Activated CD8-positive, alpha-beta memory T cell treated with anti-CD3 and anti-CD28 coated beads, Interleukin-2, amount 50 U/mL, for 4 hours (primary cell): ENCODE results near the gene ACSL1.
A peak's percentile ranks its signal among the peaks of the same experiment; 100 is the strongest.

Experiments used
- DNase-seq: peaks from one replicate; pipeline ENCODE4 v3.0.0-alpha.2; 2020

The ACSL1 gene, protein sequence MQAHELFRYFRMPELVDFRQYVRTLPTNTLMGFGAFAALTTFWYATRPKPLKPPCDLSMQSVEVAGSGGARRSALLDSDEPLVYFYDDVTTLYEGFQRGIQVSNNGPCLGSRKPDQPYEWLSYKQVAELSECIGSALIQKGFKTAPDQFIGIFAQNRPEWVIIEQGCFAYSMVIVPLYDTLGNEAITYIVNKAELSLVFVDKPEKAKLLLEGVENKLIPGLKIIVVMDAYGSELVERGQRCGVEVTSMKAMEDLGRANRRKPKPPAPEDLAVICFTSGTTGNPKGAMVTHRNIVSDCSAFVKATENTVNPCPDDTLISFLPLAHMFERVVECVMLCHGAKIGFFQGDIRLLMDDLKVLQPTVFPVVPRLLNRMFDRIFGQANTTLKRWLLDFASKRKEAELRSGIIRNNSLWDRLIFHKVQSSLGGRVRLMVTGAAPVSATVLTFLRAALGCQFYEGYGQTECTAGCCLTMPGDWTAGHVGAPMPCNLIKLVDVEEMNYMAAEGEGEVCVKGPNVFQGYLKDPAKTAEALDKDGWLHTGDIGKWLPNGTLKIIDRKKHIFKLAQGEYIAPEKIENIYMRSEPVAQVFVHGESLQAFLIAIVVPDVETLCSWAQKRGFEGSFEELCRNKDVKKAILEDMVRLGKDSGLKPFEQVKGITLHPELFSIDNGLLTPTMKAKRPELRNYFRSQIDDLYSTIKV

DNA sequence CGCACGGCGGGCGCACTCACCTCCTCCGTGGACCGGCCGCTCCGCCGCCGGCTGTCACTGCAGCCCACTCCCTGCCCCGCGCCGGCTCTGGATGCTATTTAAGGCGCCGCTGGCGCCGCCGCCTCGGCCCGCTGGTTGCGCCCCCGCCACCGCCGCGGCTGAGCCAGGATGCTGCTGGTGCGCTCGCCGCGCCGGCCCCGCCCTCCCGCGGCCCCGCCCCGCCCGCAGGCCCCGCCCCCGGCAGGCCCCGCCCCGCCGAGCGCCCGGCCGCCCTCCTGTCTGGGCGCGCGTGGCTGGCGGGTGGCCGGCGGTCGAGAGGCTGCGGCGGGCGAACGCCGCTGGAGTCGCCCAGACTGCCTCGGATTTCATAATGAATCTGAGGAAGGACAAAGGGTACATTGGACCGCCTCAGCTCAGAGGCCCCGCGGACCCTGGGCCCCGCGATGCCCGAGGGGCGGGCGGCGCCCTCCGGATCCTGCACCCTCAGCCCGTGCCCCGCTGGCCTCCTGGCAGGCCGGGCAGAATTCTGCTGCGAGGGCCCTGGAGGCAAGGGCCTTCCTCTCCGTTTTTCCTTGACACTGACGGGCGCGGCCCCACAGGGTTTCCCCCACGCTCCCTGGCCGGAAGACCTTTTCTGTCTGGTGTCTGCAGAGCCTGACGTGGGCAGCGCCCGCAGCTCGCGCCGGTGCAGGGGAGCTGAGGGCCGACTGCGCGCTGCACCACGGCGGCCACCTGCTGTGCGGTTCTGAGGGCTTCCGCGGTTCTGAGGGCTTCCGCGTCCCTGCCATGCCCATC is at the start of gene ACSL1:
Gene ACSL1 (minus strand): TSS at position 73 of the 795 bp plus-strand sequence. CDS start 22,454 bp downstream, outside the sequence.
- DNase-seq = peak; percentile 82

GRCh38 chr4:184873054-184873453 is 47.3 kb upstream of the ACSL1 start:
- no peak for DNase-seq

- DNase-seq = no peak
Measured at GRCh38 chr4:184870718-184871117, 45.0 kb upstream of the ACSL1 start.

- no peak for DNase-seq
Measured at GRCh38 chr4:184868623-184869022, 42.9 kb upstream of the ACSL1 start.

DNA sequence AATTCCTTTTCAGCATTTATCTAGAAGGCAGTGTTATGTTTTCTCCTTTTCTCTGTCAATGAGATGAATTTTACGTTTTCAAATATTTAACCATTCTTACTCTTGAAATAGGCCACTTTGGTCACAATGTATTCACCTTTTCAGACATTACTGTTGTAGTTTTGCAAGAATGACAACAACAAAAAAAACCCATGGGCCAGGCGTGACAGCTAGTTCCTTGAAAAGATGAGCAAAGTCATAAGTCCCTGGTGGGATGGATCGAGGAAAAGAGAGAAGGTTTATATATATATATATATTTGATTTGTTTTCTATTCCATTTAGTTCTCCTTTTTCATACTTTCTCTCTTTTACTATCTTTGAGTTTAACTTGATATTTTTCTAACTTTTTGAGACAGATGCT is 38.1 kb upstream of the ACSL1 start:
- DNase-seq = no peak

GRCh38 chr4:184861047-184861446 is 35.3 kb upstream of the ACSL1 start:
- DNase-seq = no peak

GRCh38 chr4:184860018-184860779 is 34.4 kb upstream of the ACSL1 start:
- DNase-seq = no peak

DNA sequence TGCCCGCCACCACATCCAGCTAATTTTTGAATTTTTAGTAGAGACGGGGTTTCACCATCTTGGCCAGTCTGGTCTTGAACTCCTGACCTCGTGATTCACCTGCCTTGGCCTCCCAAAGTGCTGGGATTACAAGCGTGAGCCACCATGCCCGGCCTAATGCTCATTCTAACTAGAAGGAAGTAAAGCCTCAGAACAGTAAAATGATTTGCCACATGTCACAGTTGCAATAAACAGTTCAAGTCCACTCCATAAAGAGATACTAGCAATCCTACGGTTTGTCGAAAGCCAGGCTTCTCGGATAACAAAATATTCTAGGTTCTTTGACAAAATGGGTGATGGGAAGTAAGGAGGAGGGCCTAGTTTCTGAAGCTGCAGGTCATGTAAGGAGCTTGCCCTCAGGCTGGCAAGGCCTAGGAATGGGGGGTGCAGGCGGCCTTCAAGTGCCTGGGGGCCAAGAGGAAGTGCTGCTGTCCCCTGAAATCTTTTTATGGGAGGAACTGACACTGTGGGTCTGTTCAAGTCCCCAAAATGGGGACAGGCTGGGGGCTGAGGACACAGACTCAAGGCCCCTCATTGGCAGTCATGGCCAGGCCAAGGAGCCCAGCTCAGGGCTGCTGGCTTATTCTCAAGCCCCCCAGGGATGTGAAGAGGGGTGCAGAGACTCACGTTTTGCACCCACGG is 31.8 kb upstream of the ACSL1 start:
- DNase-seq = no peak

GRCh38 chr4:184856277-184856609 is 30.5 kb upstream of the ACSL1 start:
- no peak for DNase-seq

DNA sequence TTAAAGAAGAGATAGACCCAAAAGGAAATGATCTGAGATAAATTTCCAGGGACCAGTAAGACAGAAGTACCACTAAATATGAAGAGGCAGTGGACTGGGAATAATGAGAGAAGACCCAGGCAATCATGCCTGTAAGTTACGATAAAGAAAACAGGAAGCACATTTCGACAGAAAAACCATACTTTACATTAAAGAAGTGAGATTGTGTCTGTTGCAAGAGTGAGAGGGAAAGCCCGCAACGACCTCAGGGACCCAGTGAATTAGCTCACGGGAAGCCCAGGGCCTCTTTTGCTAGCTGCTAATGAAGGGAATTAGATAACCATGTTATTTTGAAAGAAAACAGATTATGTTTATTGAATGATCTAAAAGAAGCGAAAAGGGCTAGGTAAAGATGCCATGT is 28.9 kb upstream of the ACSL1 start:
- no peak for DNase-seq

DNA sequence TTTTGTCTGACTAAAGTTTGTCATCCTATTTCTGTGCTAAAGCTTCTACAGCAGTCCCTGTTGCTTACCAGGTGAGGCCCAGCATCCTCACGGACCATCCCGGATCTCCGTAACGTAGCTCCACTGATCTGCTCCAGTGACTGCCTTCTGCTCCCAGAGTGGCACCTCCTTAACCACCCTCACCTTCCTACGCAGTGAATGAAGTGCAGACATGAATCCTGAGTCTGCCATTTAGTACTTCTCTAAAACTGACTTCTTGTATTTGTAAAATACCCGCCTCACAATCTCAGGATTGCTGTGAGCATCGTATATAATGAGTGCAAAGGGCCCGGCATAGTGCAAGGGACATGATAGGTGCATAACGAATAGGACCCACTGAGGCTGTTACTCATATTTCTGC is 27.7 kb upstream of the ACSL1 start:
- no peak for DNase-seq

DNA sequence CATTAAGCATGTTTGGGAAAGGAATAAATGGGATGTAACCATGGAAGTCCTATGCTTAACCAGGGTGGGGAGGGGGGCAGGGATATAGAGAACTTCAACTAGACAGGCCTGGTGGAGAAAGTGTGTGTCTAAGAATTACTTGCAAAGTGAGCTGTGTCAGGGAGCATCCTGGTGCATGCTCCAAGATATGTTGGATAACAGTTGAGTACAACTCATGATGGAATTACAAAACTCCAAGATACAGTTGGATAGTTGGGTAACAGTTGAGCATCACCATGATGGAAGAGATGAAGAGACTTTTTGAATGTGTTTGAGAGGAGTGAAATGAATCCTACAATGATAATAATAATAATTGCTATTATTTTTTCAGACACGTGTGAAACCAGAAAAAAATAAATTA is 26.1 kb upstream of the ACSL1 start:
- no peak for DNase-seq

DNA sequence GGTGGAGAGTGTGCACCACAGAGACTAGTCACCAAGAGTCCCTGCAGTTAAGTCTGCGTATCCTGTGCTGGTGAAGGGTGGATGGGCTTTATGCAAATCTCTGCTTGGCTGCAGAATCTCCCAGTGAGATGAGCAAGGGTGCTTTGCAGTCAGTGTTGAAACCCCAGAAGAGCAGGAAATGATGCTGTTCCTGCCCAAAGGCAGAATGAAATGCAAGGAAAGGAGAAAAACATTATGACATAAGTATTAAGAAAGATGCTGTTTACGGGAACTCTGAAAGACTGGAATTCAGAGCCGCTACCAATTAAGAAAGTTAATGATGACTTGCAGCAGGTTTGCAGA is 25.4 kb upstream of the ACSL1 start:
- no peak for DNase-seq

DNA sequence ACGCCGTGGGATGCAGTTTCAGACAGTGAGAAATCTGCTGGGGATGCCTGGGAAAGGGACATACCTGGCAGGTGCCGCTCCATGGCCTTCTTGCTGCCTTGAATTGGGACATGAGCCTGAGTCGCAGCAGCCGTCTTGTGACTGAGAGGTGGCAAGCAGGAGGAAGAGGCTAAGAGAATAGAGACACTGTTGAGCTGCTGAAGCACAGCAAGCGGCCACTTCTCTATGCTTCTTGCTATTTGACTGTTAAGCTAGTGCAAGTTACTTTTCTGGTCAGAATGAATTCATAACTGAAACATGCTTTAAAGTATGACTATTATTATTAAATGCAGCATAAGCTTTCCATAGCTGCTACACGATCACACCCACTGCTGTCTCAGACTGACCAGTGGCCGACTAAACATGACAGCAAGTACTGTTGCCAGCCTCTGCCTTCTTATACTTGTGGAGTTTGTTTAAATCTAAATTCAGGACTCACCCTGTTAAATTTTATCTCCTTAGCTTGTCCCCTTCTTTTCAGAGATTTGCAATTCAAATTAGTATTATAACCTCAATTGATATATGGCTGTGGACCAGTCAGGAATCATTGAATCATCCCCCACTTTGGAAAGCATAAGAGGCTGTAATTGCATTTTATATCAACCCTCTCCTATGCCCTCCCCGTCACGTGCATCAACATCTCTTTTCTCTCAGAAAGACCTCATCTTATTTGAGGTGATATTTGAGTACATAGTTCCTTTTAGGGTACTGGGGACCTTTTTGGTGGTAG is 24.8 kb upstream of the ACSL1 start:
- DNase-seq = no peak

- DNase-seq = no peak
Measured at GRCh38 chr4:184850018-184850417, 24.2 kb upstream of the ACSL1 start.

- DNase-seq = no peak
Measured at GRCh38 chr4:184849185-184849584, 23.4 kb upstream of the ACSL1 start.

GRCh38 chr4:184848510-184848909 is 22.7 kb upstream of the ACSL1 start:
- no peak for DNase-seq

DNA sequence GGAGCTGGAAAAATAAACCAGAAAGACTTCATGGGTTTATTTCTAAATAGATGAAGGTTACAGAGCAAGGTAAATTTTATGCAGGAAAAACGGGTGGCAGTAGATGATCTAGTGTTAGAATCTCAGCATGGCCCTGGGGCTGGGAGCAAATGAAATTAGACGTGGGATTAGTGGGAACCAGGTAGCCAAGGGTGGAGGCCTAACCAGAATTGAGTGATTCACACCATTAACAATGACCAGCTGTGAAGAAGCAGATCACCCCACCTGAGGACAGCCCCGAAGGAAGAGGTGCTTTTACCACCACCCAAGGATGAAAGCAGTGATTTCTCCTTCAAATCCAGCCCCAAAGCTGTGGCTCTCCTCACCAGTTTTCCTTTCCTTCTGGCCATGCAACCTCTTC is 20.8 kb upstream of the ACSL1 start:
- DNase-seq = no peak

- DNase-seq = no peak
Measured at GRCh38 chr4:184845367-184846021, 19.7 kb upstream of the ACSL1 start.

- DNase-seq = no peak
Measured at GRCh38 chr4:184844742-184845141, 19.0 kb upstream of the ACSL1 start.

- DNase-seq = no peak
Measured at GRCh38 chr4:184843984-184844554, 18.3 kb upstream of the ACSL1 start.
